HL-60/S4 treated with phorbol 12-myristate 13-acetate at 8.2 ng/mL for 4 days and 3 days (cell line): ENCODE results near the gene HIRIP3.
"Not testable (repeated sequence)": the region's sequence is repeated elsewhere in the genome, so short reads cannot be mapped to it uniquely, and the experiment has no call there.

Source experiments
- in situ Hi-C: fragments of 300-500 bp; cut with MboI; formaldehyde crosslinking; loops from 2 replicates; pipeline ENCODE4 v1.15.0; 2022; ENCODE audit warnings: low sequenced_read_pairs

Gene HIRIP3

GRCh38 chr16:29962344-29962994 is 32.9 kb downstream of the HIRIP3 start:
- in situ Hi-C loops, result no loop called here

- in situ Hi-C loops, result no loop called here
Measured at GRCh38 chr16:29961479-29962343, 33.7 kb downstream of the HIRIP3 start, which contains the start of gene TMEM219. Gene TMEM219, plus strand, starts transcription at chr16:29962079. Its CDS starts 1,065 bp downstream, at chr16:29963144.

GRCh38 chr16:29961127-29961478 is 34.3 kb downstream of the HIRIP3 start:
- in situ Hi-C loops, result no loop called here

GRCh38 chr16:29959821-29960220 is 35.6 kb downstream of the HIRIP3 start:
- in situ Hi-C loops, result not testable (repeated sequence)

GRCh38 chr16:29959293-29959692 is 36.1 kb downstream of the HIRIP3 start:
- in situ Hi-C loops, result no loop called here

GRCh38 chr16:29958756-29959155 is 36.7 kb downstream of the HIRIP3 start:
- in situ Hi-C loops, result no loop called here

- in situ Hi-C loops, result no loop called here
Measured at GRCh38 chr16:29951625-29952365, 43.6 kb downstream of the HIRIP3 start.

GRCh38 chr16:29950806-29951461 is 44.5 kb downstream of the HIRIP3 start:
- in situ Hi-C loops, result no loop called here

GRCh38 chr16:29947897-29948296 is 47.5 kb downstream of the HIRIP3 start:
- in situ Hi-C loops, result no loop called here

GRCh38 chr16:29943846-29944799 is 51.3 kb downstream of the HIRIP3 start:
- in situ Hi-C loops, result no loop called here
